Activated CD4-positive, alpha-beta T cell treated with anti-CD3 and anti-CD28 coated beads, Interleukin-2, amount 50 U/mL, for 1 hour (primary cell): ENCODE data around the gene LTF.
"Not testable (repeated sequence)": the region's sequence is repeated elsewhere in the genome, so short reads cannot be mapped to it uniquely, and the experiment has no call there.

ENCODE experiments used
- DNase-seq: peaks from one replicate; pipeline ENCODE4 v3.0.0-alpha.2; 2020

LTF gene

GRCh38 chr3:46388847-46389246 lies 75.9 kb downstream of the LTF start:
- not testable (repeated sequence) for DNase-seq

- DNase-seq = no peak
These were observed 78.5 kb downstream of the LTF start for GRCh38 chr3:46386205-46386604.
